ENCODE results near the gene WDR18.
A peak's percentile ranks its signal among the peaks of the same experiment; 100 is the strongest.

Gene WDR18

GRCh38 chr19:1009041-1009980, 25.2 kb downstream of the WDR18 start:
- no peak for DNase-seq

DNA sequence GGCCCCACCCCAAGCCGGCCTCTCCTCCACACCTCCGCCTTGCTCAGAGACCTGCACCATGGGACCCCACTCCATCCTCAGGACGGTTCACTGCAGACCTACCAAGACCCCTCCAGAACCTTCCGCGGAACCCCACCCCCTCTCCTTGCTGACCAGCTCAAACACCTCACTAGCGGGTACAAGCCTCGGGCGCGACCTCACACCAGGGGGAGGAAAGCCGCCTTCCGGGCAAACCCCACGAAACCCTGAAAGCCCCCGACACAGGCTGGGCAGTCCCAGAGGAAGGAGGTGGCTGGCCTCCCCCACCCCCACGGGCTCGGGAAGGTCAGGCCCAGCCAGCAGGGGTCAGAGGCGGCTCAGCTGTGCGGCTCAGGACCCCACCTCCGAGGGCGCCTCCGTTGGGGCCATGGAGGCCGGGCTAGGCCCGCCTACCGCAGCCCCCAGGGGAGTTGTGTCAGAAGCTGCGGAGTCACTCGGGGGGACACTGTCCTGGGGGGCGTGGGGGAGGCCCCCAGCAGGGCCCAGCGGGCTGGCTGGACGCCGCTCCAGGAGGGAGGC, 25.9 kb downstream of the WDR18 start:
- no peak for DNase-seq

DNA sequence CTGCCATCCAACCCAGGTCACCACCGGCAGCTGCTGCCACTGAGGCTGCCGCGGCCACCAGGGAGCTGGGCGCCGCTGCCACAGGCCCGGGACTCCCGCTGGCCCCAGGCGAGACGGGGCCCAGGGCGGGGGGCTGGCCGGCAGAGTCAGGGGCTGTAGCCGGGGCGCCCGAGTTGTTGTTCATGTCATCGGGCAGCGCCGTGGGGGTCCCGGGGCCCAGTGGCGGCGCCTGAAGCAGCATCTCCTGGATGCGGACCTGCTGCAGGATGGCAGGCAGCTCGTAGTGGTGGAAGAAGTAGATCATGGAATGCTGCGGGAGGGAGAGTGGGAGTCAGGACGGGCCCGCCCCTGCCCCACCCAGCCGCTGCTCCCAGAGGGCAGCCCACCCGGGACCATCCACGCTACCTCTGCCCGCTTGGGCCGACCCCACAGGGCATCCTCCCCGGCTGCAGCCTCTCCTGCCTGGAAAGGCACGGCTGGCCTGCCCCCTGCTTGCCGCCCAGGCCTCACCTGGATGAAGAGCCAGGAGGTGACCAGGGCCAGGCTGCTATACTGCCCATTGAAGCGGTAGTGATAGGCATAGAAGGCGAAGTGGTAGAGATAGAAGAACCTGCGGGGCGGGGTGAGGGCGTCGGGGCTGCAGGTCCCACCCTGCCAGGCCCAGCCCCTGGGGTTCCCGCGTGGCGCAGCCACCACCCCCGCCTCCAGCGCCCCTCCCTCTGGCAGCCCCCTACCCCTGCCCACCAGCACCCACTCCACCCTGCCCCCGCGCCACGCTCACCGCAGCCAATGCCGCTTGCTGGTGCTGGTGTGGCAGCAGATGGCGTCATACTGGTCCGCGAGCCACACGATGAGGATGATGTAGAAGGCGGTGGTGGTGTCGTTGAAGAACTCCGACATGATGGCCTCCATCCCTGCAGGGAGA, 26.7 kb downstream of the WDR18 start:
- no peak for DNase-seq

GRCh38 chr19:1011831-1012333, 27.7 kb downstream of the WDR18 start:
- no peak for DNase-seq

GRCh38 chr19:1012334-1012733, 28.2 kb downstream of the WDR18 start:
- DNase-seq: no peak

DNA sequence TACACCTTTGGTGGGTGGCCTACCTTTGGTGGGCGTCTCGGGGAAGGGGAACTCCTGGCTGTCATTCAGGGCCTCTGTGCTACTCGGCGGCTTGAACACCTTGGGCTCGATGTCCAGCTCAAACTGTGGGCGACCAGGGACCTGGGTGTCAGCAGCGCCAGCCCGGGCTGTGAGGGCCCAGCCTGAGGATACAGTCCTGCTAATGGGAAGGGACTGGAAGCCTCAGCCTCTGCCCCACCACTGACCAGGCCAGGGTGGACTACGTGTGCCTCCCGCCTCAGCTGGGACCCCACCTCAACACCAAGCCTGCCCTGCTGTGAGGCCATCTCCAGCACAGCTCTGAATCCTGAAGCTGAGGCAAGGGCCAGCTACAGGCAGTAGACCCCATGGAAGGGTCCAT, 29.1 kb downstream of the WDR18 start:
- no peak for DNase-seq

DNA sequence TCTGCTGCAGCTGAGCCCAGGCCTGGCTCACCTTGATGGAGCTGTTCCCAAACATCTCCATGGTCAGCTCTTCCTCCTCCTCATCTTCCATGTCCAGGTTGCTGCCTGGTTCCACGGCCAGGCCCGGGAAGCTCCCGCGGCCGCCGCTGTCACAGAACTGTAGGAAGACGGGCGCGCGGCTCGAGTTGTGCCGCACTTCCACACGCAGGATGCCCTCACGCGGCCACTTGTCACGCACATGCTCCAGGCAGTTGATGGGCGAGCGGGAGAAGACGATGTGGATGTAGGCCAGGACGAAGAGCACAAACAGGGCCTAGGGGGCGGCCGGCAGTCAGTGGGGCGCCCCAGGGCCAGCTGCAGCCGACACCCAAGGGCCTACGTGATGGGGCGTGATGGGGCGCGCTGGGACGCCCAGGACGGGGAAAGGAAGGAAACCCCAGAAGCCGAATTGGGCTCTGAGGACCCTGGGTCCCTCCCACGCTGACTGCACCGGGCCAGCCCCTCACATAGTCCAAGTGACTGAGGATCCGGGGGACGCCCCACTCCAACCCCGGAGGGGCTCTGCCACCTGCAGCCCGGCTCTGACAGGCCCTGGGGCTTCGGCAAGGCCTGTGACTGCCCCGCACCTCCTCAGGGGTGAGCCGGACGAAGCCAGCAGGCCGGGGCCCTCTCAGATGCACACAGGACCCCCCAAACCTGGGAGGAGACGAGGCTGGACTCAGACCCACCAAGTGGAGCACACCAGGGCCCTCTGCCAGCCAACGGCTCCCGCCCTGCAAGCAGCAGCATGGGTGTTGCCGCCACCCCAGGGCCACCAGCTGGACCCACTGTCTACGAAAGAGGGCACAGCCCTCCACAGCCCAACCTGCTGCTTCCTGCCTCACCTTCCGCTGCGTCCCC, 30.3 kb downstream of the WDR18 start:
- DNase-seq: no peak

- no peak for DNase-seq
These were observed 31.1 kb downstream of the WDR18 start for GRCh38 chr19:1015061-1015781.

DNA sequence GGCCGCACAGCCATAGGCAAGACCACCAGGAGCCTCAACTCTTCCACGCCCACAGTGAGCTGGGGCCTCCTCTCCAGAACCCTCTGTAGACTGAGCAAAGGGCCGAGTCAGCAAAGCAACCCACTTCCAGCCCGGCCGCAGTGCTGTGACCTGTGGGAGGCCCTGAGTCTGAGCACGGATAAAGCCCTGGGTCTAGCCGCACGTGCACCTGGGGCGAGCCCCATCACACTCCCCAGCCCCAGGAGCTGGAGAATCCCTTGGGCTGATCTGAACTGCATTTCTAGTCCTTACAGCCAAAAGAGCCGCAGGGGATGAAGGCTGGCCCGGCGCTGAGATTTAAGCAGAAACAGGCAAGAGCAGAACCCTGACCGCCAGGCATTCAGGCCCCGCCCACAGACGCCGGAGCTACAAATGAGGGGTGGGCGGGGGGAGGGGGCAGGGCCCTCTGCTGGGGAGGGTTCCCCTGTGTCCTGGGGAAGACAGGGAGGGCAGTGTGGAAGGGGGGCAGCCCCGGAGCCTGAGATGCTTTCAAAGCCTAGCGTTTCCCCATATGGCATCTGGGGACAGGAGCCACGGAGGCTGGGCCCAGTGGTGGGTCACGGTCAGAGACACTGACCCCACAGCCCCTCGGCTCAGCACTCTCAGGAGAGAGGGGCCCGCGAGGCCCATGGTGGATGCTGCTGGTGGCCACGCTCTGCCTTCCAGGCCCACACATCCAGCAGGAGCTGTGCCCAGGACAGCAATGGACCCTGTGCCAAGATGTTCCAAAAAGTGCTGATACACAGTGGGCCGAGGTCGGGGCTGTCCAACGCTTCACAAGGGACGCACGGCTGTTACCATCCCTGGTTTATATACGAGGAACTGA, 31.9 kb downstream of the WDR18 start:
- DNase-seq: no peak

DNA sequence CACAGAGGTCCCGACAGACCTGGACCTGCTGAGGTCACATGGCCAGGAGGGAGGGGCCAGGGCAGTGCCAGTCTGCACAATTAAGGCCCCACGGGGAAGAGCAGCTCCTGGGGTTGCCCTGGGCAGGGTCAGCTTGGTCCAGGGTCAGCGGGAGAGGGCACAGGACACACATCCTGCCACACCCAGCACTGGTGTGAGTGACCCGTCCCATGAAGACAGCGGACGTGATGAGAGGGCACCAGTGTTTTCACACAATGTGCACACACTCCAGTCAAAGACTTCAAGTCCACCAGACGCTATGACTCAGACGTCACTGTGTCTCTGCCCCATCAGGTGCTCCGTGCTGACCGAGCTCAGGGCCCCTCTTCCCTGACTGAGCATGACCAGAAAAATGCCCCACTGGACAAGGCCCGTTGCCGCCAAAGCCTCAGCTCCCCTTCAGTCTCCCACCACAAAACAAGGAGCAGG, 32.5 kb downstream of the WDR18 start:
- no peak for DNase-seq

- no peak for DNase-seq
These were observed 33.2 kb downstream of the WDR18 start for GRCh38 chr19:1017115-1017905.

- DNase-seq: no peak
These were observed 33.8 kb downstream of the WDR18 start for GRCh38 chr19:1017906-1018305.

GRCh38 chr19:1018393-1018792, 34.2 kb downstream of the WDR18 start:
- no peak for DNase-seq

- DNase-seq: no peak
These were observed 34.9 kb downstream of the WDR18 start for GRCh38 chr19:1018932-1019615.

GRCh38 chr19:1019616-1019961, 35.4 kb downstream of the WDR18 start:
- no peak for DNase-seq

- no peak for DNase-seq
These were observed 36.1 kb downstream of the WDR18 start for GRCh38 chr19:1019980-1020867.

GRCh38 chr19:1020868-1021425, 36.8 kb downstream of the WDR18 start, which contains the start of gene TMEM259:
TMEM259 (minus strand) TSS chr19:1021123; CDS start chr19:1020996, 127 bp downstream.
- DNase-seq: peak; percentile 91 to 98 (median 91)
